HG03432 (cell line): ENCODE results near the gene CERS5.

Experiments
- ATAC-seq: cut with Tn5 transposase; IDR thresholded peaks from one replicate; pipeline ENCODE4 v1.9.1; 2021; ENCODE audit warnings: mild to moderate bottlenecking, moderate library complexity; ENCODE audit not compliant: unreplicated experiment

CERS5 gene

DNA sequence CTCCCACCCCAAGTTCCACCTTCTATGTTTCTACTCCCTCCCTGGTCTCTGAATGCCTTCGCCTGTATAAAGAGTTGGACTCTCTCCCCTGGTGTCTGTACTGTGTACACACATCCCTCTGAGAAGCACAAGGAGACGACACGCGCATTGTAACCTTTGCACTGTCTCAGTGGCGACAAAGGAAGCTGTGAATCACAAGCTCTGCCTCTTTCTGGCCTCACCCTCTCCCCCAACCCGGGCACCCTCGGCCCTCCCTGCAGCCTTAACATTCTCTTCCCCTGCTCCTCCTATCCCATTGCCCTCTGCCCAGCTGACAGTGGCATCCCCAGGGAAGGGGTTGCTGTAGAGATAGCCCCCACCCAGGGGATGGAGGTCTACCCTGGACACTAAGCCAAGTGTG, 84.5 kb downstream of the CERS5 start:
- no peak for ATAC-seq

DNA sequence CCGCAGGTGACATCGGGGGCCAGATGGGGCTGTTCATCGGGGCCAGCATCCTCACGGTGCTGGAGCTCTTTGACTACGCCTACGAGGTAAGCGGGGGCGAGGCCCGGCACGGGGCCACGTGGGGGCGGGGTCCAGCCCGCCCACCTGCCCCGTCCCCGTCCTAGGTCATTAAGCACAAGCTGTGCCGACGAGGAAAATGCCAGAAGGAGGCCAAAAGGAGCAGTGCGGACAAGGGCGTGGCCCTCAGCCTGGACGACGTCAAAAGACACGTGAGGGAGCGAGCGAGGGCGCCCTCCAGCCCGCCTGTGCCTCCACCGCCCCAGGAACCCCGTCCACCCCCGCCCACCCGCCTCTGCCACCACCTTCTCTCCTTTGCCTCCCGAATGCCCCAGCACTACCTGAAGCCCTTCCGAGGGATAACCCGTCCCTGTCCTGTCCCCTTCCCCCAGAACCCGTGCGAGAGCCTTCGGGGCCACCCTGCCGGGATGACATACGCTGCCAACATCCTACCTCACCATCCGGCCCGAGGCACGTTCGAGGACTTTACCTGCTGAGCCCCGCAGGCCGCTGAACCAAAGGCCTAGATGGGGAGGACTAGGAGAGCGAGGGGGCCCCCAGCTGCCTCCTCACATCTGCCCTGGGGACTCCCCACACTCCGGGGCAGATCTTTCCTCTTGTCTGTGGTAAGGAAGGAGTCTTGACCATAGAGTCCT, 85.9 kb downstream of the CERS5 start:
- no peak for ATAC-seq

DNA sequence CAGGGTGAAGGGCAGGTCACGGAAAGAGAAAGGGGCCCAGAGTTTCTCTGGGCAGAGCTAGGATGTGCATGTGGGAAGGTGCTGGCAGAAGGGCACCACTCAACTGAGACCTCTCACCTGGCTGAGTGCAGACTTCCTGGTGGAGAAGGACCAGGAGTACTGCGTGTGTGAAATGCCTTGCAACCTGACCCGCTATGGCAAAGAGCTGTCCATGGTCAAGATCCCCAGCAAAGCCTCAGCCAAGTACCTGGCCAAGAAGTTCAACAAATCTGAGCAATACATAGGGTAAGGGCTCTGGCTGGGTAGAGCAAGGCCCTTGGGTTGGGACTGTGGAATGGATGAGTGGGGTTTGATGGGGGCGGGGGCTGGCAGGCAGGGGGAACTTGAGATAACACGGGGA, 87.4 kb downstream of the CERS5 start:
- ATAC-seq: no peak
